Measurements from ENCODE around the gene TMEM98. TPM values are rescaled to one million over a fixed set of nuclear protein-coding genes. Genes with fewer than 3 reads are reported as not detected.

Gene TMEM98
- total and polyA plus RNA-seq, 9 of the 15 experiments (the other 6 are each of a cell fraction or from before 2014, with no cell fraction given): 33.5 to 164 (median 84.7) TPM

- no peaks in the 10 kb centered on the region for H3K9me1 ChIP-seq (ENCODE audit: control insufficient read depth, insufficient read depth, low read length)
- no peaks in the 10 kb centered on the region for H3K9me3 ChIP-seq (replicated peaks; ENCODE audit: control insufficient read depth, insufficient read depth, low read depth, low read length)
- H3K4me3 ChIP-seq: no peak overlapping the region
- CTCF ChIA-PET (ENCODE audit: low intra/inter-chr PET ratio): no interaction called here
- H3K9ac ChIP-seq (ENCODE audit: insufficient read depth in 1 of 2, low read depth in 2 of 2, low read length in 2 of 2): 0 out of 4 replicates have a peak overlapping the region, but pooled peaks of 1 of the 2 experiments have one; percentile 50
- peak in 1 of 4 experiments; percentile 63 for DNase-seq (ENCODE audit: extremely low read depth in 1 of 4, low spot score in 3 of 4)
- intact Hi-C loops (cut with micrococcal nuclease): no loop called here
- H3K27ac ChIP-seq (ENCODE audit: extremely low read depth, low read depth, low read length): peak overlapping the region; percentile 43; the same call in 2 of the 3 replicates
- 0 out of 2 replicates have a peak overlapping the region, but pooled peaks have one; percentile 6 for H3K4me2 ChIP-seq (ENCODE audit: insufficient read depth, low read length)
- 2% methylated on average over 3 of the region's 3 CpGs for WGBS (ENCODE audit: insufficient coverage, low coverage, missing lambda C conversion rate)
- no peaks in the 10 kb centered on the region for H3K27me3 ChIP-seq (ENCODE audit: control insufficient read depth in 2 of 2, insufficient read depth in 2 of 2, low read length in 2 of 2)
- in situ Hi-C loops (cut with MboI): no loop called here
- BruUV-seq (replicated peaks): no TSS peak
- POLR2A ChIA-PET: interaction anchor here (0.6 kb wide), 1 partner anchor 29 kb away, joined by 3 read pairs; no protein-coding TSS in a partner anchor
- H3K4me1 ChIP-seq (replicated peaks in 1 of 2; ENCODE audit: control insufficient read depth in 2 of 2, insufficient read depth in 2 of 2, low read length in 2 of 2): peaks cover 3 to 29% of the 10 kb centered on the region in 2 experiments; a peak in 4 of 5 replicates
- no peak for FAIRE-seq
- 0 out of 2 replicates have a peak overlapping the region, but pooled peaks have one; percentile 16 for H2AFZ ChIP-seq (ENCODE audit: low read depth, low read length)
- H3K79me2 ChIP-seq (ENCODE audit: control insufficient read depth, insufficient read depth, low read length): no peaks in the 10 kb centered on the region
- TF ChIP-seq HNRNPUL1 (IDR thresholded peaks at IDR 0.05; ENCODE audit: low read length): no peak
- TF ChIP-seq NCOA1 (IDR thresholded peaks at IDR 0.05; ENCODE audit: low read depth): no peak
- TF ChIP-seq CBX8 (IDR thresholded peaks at IDR 0.05; ENCODE audit: borderline replicate concordance, extremely low read depth, low read depth, low read length, poor library complexity, severe bottlenecking): no peak
- no peak for TF ChIP-seq WHSC1 (IDR thresholded peaks at IDR 0.05; ENCODE audit: low read length)
- TF ChIP-seq CBFA2T2 (conservative IDR thresholded peaks at IDR 0.05): peak; percentile 66
- 0 out of 2 replicates have a peak, but pooled peaks have one; percentile 21 for TF ChIP-seq ZNF589 (CRISPR knock-in tag; IDR thresholded peaks at IDR 0.05; ENCODE audit: low read depth)
- peak; percentile 48; the same call in 1 of the 2 replicates for TF ChIP-seq KLF16 (IDR thresholded peaks at IDR 0.05)
- peak; percentile 72 for TF ChIP-seq CBFA2T3 (IDR thresholded peaks at IDR 0.05)
- peak; percentile 72 for ATAC-seq
- H3K36me3 ChIP-seq (ENCODE audit: control insufficient read depth, insufficient read depth, low read length): no peaks in the 10 kb centered on the region
- H4K20me1 ChIP-seq (replicated peaks; ENCODE audit: control insufficient read depth, insufficient read depth, low read length): no peaks in the 10 kb centered on the region
Measured at GRCh38 chr17:32970281-32970680, 42.3 kb downstream of the TMEM98 start.

Measured in K562 (cell line).